Left lung (tissue), 10 donors: Measurements from ENCODE around the gene EEF2K. TPM values are rescaled to one million over a fixed set of nuclear protein-coding genes. Genes with fewer than 3 reads are reported as not detected.

Experiments
- ATAC-seq: fragments of 200-7000 bp; cut with Tn5 transposase; one replicate; pipeline ENCODE4 v1.9.1; 2020; ENCODE audit warnings: moderate library complexity
- DNase-seq, 4 donors: peaks; one replicate each; pipeline ENCODE4 v3.0.0-alpha.2; 2013 to 2020
- H3K27ac ChIP-seq, 2 donors: fragments of 200-600 bp; sonication (generic) in 1 of 2; one replicate each; pipeline versions ENCODE4 v1.5.0 to v1.8.0; 2020 to 2021
- H3K27me3 ChIP-seq, 2 donors: fragments of 200-600 bp; sonication (generic) in 1 of 2; one replicate each; pipeline versions ENCODE4 v1.5.0 to v1.8.0; 2020 to 2021
- H3K36me3 ChIP-seq, 2 donors: fragments of 200-600 bp; sonication (generic) in 1 of 2; one replicate each; pipeline versions ENCODE4 v1.5.0 to v1.8.0; 2020 to 2021
- H3K4me1 ChIP-seq, 2 donors: fragments of 200-600 bp; one replicate each; pipeline ENCODE4 v1.8.0; 2021
- H3K4me3 ChIP-seq, 2 donors: fragments of 200-600 bp; sonication (generic) in 1 of 2; one replicate each; pipeline versions ENCODE4 v1.5.0 to v1.8.0; 2020 to 2021; ENCODE audit warnings: mild to moderate bottlenecking in 1 of 2
- H3K9me3 ChIP-seq, 2 donors: fragments of 200-600 bp; sonication (generic) in 1 of 2; one replicate each; pipeline versions ENCODE4 v1.5.0 to v1.8.0; 2020 to 2021
- CTCF ChIP-seq, 2 donors: fragments of 200-600 bp; sonication (generic) in 1 of 2; IDR thresholded peaks; one replicate each; pipeline versions ENCODE4 v1.5.0 to v1.8.0; 2021; ENCODE audit warnings: antibody characterized with exemption in 2 of 2
- intact Hi-C, 2 donors: fragments of 100-400 bp; cut with DNase I; formaldehyde crosslinking; loops; one replicate each; pipeline versions ENCODE4 v1.11.2 to v1.14.2; 2022
- polyA plus RNA-seq, 6 donors: library from polyadenylated mRNA; unstranded; fragments of 120-200 nt; gene quantifications; one replicate each; pipeline ENCODE4 v1.2.1, GENCODE V29; 2013; ENCODE audit not compliant: insufficient read length in 6 of 6
- total RNA-seq, 2 donors: library from RNA; stranded (reverse); fragmentation: NEBNext Ultra II Directional; extraction: Animal tissue kit (Norgen Biotek cat#: 25700); gene quantifications; one replicate each; pipeline ENCODE4 v1.2.1, GENCODE V29; 2021
- donor health status: DM: no; HTN: yes; CAD: no.
- donor health status: DM: no; HTN: no; CAD: no.

The EEF2K gene
- total and polyA plus RNA-seq, 8 donors, result 21.2 to 32.8 (median 23.7) TPM

GRCh38 chr16:22183901-22184614, 22.0 kb upstream of the EEF2K start:
- Histone ChIP-seq H3K36me3 (no peaks in the 10 kb centered on the region), H3K9me3 (no peaks in the 10 kb centered on the region), H3K27me3 (no peaks in the 10 kb centered on the region), H3K4me3 (no peak overlapping the region), H3K27ac (no peak overlapping the region), H3K4me1 (peaks cover under 1 to 9% of the 10 kb centered on the region in 2 donors)
- no peak for ATAC-seq
- no peak for DNase-seq
- no peak for TF ChIP-seq CTCF (IDR thresholded peaks at IDR 0.05)
- intact Hi-C loops, result loop anchor here in 1 of 2 donors (10.0 kb wide), 1 partner anchor 179 kb away; the partner anchor contains the start of genes MOSMO and PDZD9

GRCh38 chr16:22184615-22184968, 21.5 kb upstream of the EEF2K start:
- Histone ChIP-seq H3K4me1 (peaks cover 6 to 14% of the 10 kb centered on the region in 2 donors), H3K4me3 (no peak overlapping the region), H3K27ac (no peak overlapping the region), H3K27me3 (no peaks in the 10 kb centered on the region), H3K36me3 (no peaks in the 10 kb centered on the region), H3K9me3 (no peaks in the 10 kb centered on the region)
- DNase-seq (no peak), ATAC-seq (no peak)
- intact Hi-C loops, result loop anchor here in 1 of 2 donors (10.0 kb wide), 1 partner anchor 180 kb away; the partner anchor contains the start of genes MOSMO and PDZD9
- no peak for TF ChIP-seq CTCF (IDR thresholded peaks at IDR 0.05)

GRCh38 chr16:22186517-22186916, 19.6 kb upstream of the EEF2K start:
- TF ChIP-seq CTCF (IDR thresholded peaks at IDR 0.05), result no peak
- ATAC-seq (no peak), DNase-seq (no peak)

GRCh38 chr16:22188267-22188594, 17.8 kb upstream of the EEF2K start:
- no peaks in the 10 kb centered on the region for H3K9me3 ChIP-seq
- H3K4me1 ChIP-seq, result peaks cover 20 to 36% of the 10 kb centered on the region in 2 donors
- ATAC-seq, result no peak
- no peak overlapping the region for H3K4me3 ChIP-seq
- intact Hi-C loops, result loop anchor here in 1 of 2 donors (10.0 kb wide), 1 partner anchor 183 kb away; the partner anchor contains the start of genes MOSMO and PDZD9
- H3K27ac ChIP-seq, result peak overlapping the region in 1 of 2 donors; percentile 93
- TF ChIP-seq CTCF (IDR thresholded peaks at IDR 0.05), result no peak
- no peak for DNase-seq
- no peaks in the 10 kb centered on the region for H3K36me3 ChIP-seq
- H3K27me3 ChIP-seq, result no peaks in the 10 kb centered on the region

More at GRCh38 chr16:22186517-22186916, 19.6 kb upstream of the EEF2K start:
- intact Hi-C loops, result loop anchor here in 1 of 2 donors (10.0 kb wide), 1 partner anchor 182 kb away; the partner anchor contains the start of genes MOSMO and PDZD9
- Histone ChIP-seq H3K36me3 (no peaks in the 10 kb centered on the region), H3K27me3 (no peaks in the 10 kb centered on the region), H3K4me1 (peaks cover 8 to 22% of the 10 kb centered on the region in 2 donors), H3K27ac (no peak overlapping the region), H3K4me3 (no peak overlapping the region), H3K9me3 (no peaks in the 10 kb centered on the region)

GRCh38 chr16:22188595-22189442, 17.3 kb upstream of the EEF2K start:
- H3K9me3 ChIP-seq, result no peaks in the 10 kb centered on the region
- no peak overlapping the region for H3K4me3 ChIP-seq
- peak in 3 of 4 donors; percentile 72 to 89 (median 73) for DNase-seq
- H3K36me3 ChIP-seq, result no peaks in the 10 kb centered on the region
- no peaks in the 10 kb centered on the region for H3K27me3 ChIP-seq
- intact Hi-C loops, result loop anchor here in 1 of 2 donors (10.0 kb wide), 1 partner anchor 184 kb away; the partner anchor contains the start of genes MOSMO and PDZD9
- peak overlapping the region; percentile 93 to 97 for H3K27ac ChIP-seq
- TF ChIP-seq CTCF (IDR thresholded peaks at IDR 0.05), result peak; percentile 81 to 84
- ATAC-seq, result peak; percentile 3
- H3K4me1 ChIP-seq, result peaks cover 20 to 36% of the 10 kb centered on the region in 2 donors
